GM18520 (cell line): ENCODE measurements around the gene ARHGAP21.

ENCODE experiments used
- ATAC-seq: cut with Tn5 transposase; IDR thresholded peaks from one replicate; pipeline ENCODE4 v1.9.1; 2021; ENCODE audit not compliant: unreplicated experiment

The ARHGAP21 gene

GRCh38 chr10:24579448-24579847 is 144.2 kb downstream of the ARHGAP21 start:
- ATAC-seq: no peak

- ATAC-seq: no peak
Observed at GRCh38 chr10:24575481-24576002, 148.1 kb downstream of the ARHGAP21 start.

- no peak for ATAC-seq
Observed at GRCh38 chr10:24574578-24575155, 149.0 kb downstream of the ARHGAP21 start.

GRCh38 chr10:24574161-24574560 is 149.5 kb downstream of the ARHGAP21 start:
- ATAC-seq: no peak

GRCh38 chr10:24571870-24572450 is 151.7 kb downstream of the ARHGAP21 start:
- no peak for ATAC-seq

GRCh38 chr10:24570658-24571426 is 152.8 kb downstream of the ARHGAP21 start:
- ATAC-seq: no peak

GRCh38 chr10:24569828-24570657 is 153.6 kb downstream of the ARHGAP21 start:
- ATAC-seq: no peak

- ATAC-seq: no peak
Observed at GRCh38 chr10:24569330-24569796, 154.3 kb downstream of the ARHGAP21 start.

GRCh38 chr10:24568042-24568441 is 155.6 kb downstream of the ARHGAP21 start:
- no peak for ATAC-seq

GRCh38 chr10:24561453-24561852 is 162.2 kb downstream of the ARHGAP21 start:
- ATAC-seq: no peak

- no peak for ATAC-seq
Observed at GRCh38 chr10:24556750-24557742, 166.6 kb downstream of the ARHGAP21 start.

- ATAC-seq: no peak
Observed at GRCh38 chr10:24556126-24556749, 167.4 kb downstream of the ARHGAP21 start.

- ATAC-seq: no peak
Observed at GRCh38 chr10:24554036-24554435, 169.7 kb downstream of the ARHGAP21 start.

GRCh38 chr10:24553051-24553612 is 170.6 kb downstream of the ARHGAP21 start:
- ATAC-seq: no peak

GRCh38 chr10:24552346-24553016 is 171.2 kb downstream of the ARHGAP21 start:
- ATAC-seq: no peak

- no peak for ATAC-seq
Observed at GRCh38 chr10:24551161-24551560, 172.5 kb downstream of the ARHGAP21 start.

GRCh38 chr10:24550680-24551079 is 173.0 kb downstream of the ARHGAP21 start:
- ATAC-seq: no peak

- no peak for ATAC-seq
Observed at GRCh38 chr10:24545585-24545984, 178.1 kb downstream of the ARHGAP21 start.
